HG03565 (cell line): ENCODE results near the gene ALOX12.
"Not testable (repeated sequence)": the region's sequence is repeated elsewhere in the genome, so short reads cannot be mapped to it uniquely, and the experiment has no call there.

Source experiments
- ATAC-seq: cut with Tn5 transposase; IDR thresholded peaks from one replicate; pipeline ENCODE4 v1.9.1; 2021; ENCODE audit warnings: mild to moderate bottlenecking, moderate library complexity; ENCODE audit not compliant: unreplicated experiment

The ALOX12 gene

GRCh38 chr17:7043497-7044198 lies 47.8 kb downstream of the ALOX12 start, which contains the start of gene SLC16A11:
Gene SLC16A11 (minus strand): TSS chr17:7044092. CDS start chr17:7043513, 579 bp downstream.
- ATAC-seq = no peak

GRCh38 chr17:7045492-7046126 lies 49.8 kb downstream of the ALOX12 start:
- no peak for ATAC-seq

GRCh38 chr17:7046127-7046724 lies 50.4 kb downstream of the ALOX12 start:
- no peak for ATAC-seq

- not testable (repeated sequence) for ATAC-seq
Observed at GRCh38 chr17:7046725-7047397, 51.0 kb downstream of the ALOX12 start.

- ATAC-seq = no peak
Observed at GRCh38 chr17:7047566-7047965, 51.7 kb downstream of the ALOX12 start.

- no peak for ATAC-seq
Observed at GRCh38 chr17:7048968-7049367, 53.1 kb downstream of the ALOX12 start.

GRCh38 chr17:7050583-7050982 lies 54.7 kb downstream of the ALOX12 start:
- not testable (repeated sequence) for ATAC-seq

GRCh38 chr17:7056386-7056785 lies 60.5 kb downstream of the ALOX12 start:
- no peak for ATAC-seq

- no peak for ATAC-seq
Observed at GRCh38 chr17:7058831-7059447, 63.1 kb downstream of the ALOX12 start.
